ENCODE data around the gene LRRC59.

The LRRC59 gene

GRCh38 chr17:50397919-50398285 lies 579 bp upstream of the LRRC59 start:
- H3K27ac ChIP-seq: peak overlapping the region; percentile 88; the same call in 1 of the 2 replicates
- TF ChIP-seq CTCF (conservative IDR thresholded peaks at IDR 0.05): no peak

- H3K27ac ChIP-seq: peak overlapping the region; percentile 88
- no peak for TF ChIP-seq CTCF (conservative IDR thresholded peaks at IDR 0.05)
These were observed 837 bp downstream of the LRRC59 start for GRCh38 chr17:50396261-50397110.

- TF ChIP-seq CTCF (conservative IDR thresholded peaks at IDR 0.05): no peak
- H3K27ac ChIP-seq: peak overlapping the region; percentile 4; the same call in 1 of the 2 replicates
These were observed 2.6 kb downstream of the LRRC59 start for GRCh38 chr17:50394711-50395110.

- no peak for TF ChIP-seq CTCF (conservative IDR thresholded peaks at IDR 0.05)
- H3K27ac ChIP-seq: peak overlapping the region; percentile 76; the same call in 1 of the 2 replicates
These were observed 3.6 kb downstream of the LRRC59 start for GRCh38 chr17:50393700-50394099.

- no peak for TF ChIP-seq CTCF (conservative IDR thresholded peaks at IDR 0.05)
- H3K27ac ChIP-seq: peak overlapping the region; percentile 76
These were observed 4.7 kb downstream of the LRRC59 start for GRCh38 chr17:50392621-50393020.

- no peak for TF ChIP-seq CTCF (conservative IDR thresholded peaks at IDR 0.05)
- peak overlapping the region; percentile 76 for H3K27ac ChIP-seq
These were observed 7.8 kb downstream of the LRRC59 start for GRCh38 chr17:50389534-50389933.

- H3K27ac ChIP-seq: no peak overlapping the region
- no peak for TF ChIP-seq CTCF (conservative IDR thresholded peaks at IDR 0.05)
These were observed 8.6 kb downstream of the LRRC59 start for GRCh38 chr17:50388728-50389127.

Measured in VCaP (cell line).